ENCODE results near the gene EMC8.
"Not testable (repeated sequence)": the region's sequence is repeated elsewhere in the genome, so short reads cannot be mapped to it uniquely, and the experiment has no call there.

The EMC8 gene

DNA sequence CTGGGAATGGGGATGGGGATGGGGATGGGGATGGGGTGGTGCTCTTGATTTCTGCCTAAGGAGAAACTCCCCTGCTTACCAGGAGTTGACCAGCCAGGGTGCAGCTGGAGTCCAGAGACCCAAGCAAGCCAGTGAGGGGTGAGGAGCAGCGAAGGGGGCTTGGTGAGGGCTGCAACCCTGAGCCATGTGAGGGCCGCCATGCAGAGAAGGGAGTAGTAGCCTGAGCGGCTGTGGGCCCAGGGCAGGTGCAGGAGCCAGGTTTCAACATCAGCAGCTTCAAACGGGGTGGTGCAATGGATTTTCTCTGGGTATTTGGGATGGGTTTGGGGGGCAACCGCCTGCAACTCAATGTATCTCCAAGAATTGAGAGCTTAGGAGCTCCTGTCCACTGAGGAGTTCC is 35.4 kb upstream of the EMC8 start:
- no peak for DNase-seq

DNA sequence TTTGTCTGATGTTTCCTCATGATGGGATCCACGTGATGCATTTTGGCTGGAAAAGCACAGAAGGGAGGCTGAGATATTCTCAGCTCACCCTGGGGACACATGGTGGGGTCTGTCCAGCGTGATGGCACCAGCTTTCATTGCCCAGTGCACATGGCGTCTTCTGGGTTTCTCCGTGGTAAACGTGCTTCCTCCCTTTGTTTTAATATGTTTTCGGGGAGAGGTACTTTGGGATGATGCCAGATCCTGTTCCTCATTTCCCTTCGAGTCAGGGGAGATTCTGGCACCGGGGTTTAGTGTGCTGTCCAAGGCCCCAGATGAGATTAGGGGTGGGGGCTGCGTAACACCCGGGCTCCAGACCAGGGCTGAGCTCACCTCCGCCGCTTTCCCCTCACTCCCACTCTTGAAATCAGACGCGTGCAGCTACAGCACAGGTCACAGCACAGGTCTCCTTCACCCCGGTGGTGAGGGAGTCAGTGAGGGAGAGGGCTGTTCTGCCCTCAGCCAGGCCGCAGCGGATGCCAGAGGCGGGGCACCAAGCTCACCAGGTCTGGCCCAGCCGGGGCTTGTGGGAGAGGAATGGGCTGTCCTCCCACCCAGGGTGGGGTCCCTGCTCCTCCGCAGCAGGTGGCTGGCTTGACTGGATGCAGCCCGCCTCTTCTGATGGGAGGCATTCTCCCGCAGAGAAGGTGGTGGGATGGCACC is 34.0 kb upstream of the EMC8 start:
- DNase-seq = no peak

DNA sequence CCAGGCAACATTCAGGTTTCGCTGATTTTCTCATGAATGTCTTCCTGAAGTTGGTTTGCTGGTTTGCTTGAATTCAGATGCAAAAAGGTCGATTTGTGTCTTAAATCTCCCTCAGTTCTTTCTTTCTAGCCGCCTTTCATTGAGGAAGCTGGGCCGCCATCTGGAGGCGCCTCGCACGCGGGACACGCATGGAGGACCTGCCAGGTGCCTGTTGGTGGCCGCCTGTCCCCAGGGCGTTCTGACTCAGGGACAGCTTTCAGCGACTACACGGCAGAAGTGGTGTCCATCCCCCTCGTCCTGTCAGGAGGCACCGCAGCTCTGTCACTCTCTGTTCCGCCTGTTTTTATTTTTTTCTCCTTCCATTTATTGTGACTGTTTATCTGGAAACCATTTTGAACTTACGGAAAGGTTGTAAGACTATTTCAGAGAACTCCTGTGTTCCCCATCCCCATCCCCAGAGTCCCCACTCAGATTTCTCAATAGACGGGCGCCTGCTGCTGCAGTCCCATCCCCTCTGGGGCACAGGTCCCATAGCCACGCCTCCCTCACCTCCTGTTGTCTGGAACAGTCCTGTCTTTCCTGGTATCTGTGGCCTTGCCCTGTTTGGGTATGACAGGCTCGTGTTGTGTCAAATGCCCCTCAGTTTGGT is 33.4 kb upstream of the EMC8 start:
- no peak for DNase-seq

DNA sequence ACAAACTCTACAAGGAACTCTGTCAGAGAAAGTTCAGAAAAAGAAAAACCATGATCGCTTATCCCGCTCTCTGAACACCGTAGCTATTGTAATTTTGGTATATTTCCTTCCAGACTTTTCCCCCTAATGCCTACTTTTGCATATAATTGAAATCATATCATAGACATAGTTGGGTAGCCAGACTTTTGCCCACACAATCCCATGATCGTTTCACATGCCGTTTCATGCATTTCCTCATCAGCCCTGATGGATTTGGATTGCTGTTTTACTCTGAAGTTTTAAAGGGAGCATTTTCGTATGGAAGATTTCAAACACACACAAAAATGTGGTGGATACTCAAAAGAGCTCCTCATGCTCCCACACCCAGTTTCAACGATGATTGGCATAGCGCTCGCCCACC is 31.5 kb upstream of the EMC8 start:
- no peak for DNase-seq

DNA sequence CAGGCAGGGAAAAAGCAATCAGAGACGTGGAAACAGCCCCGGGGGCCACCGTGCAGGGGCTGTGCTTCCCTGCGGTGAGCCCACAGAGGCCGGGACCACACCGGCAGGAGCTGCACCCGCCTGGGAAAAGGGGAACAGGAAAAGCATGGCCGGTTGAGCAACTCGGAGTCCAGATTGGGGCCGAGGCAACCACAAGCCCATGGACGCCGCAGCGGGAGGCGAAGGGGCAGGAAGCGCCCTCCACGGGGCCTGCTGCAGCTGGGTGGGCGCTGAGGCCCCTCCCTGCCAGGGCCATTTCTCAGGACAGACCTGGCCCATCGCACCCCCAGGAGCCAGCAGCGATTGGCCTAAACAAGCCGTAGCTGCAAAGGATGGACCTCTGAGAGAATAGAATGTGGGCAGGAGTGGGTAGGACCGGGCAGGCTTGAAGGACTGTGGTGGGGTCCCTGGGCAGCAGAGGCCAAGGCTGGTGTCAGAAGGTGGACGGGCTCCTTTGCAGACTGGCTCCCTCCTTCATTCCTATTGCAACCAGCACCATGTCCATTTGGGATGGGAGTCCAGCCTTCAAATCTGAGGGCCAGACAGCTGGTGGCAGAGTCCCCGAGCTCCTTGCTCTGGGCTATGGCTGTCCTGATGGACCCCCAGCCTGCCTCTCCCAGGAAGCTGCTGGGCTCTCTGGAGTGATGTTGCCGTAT is 30.6 kb upstream of the EMC8 start:
- no peak for DNase-seq

DNA sequence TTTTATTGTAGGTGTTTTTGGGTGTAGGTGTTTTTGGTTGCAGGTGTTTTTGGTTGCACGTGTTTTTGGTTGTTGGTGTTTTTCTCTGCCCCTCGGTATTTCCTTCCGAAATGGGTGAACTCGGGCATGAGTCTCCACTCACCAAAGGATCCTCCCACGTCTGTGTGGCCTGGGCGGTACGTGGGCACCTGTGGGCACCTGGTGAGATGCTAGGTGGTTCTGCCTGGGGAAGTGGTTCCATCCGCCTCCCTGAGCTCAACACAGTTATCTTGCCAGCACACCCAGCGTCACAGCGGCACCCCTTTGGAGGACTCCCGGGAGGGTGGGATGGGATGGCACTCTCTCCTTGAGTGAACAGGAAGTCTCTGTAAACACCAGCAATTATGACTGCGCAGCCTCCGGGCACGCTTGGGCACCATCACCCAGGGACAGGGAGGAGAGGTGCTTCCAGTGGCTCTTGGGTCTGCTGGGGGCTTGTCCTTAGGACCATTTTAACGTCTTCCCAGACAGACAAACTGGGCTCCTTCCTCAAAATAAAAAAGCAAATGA is 29.9 kb upstream of the EMC8 start:
- no peak for DNase-seq

DNA sequence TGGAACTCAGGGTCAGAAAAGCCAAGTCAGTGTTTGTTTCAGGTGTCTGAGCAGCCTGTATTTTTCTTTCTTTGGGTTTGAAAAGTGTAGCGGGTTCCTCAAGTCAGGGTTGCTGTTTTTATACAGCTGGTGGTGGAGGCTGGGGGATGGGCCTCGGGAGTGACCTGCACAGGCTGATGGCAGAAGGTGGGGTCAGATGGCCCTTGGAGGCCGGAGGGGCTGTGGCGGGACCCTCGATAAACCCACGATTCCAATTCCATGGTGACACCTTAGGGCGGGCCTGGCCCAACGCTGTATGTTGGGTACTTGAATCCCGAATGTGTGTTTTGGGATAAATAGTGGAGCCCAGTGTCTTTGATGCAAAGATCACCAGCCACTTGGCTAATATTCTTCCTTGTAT is 28.8 kb upstream of the EMC8 start:
- no peak for DNase-seq

DNA sequence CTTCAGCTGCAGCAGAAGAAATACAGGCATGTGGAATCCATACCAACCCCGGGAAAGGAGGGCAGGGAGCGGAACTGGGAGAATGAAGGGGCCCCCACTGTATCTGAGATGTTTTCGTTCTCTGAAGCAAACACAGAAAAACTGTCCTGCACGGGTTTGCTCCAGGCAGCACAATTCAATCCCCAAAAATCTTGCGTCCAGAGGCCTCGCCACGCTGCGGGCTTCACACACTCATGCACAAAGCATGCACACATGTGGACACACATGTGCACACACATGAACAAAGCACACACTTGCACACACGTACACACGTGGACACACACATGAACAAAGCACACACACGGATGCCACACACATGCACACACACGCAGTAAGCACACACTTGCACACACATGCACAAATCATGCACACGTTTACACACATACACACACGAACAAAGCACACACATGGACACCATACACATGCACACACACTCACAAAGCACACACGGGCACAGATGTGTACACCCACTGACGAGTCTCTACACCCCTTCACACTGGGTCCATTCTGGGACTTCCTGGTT is 27.4 kb upstream of the EMC8 start:
- DNase-seq = no peak

DNA sequence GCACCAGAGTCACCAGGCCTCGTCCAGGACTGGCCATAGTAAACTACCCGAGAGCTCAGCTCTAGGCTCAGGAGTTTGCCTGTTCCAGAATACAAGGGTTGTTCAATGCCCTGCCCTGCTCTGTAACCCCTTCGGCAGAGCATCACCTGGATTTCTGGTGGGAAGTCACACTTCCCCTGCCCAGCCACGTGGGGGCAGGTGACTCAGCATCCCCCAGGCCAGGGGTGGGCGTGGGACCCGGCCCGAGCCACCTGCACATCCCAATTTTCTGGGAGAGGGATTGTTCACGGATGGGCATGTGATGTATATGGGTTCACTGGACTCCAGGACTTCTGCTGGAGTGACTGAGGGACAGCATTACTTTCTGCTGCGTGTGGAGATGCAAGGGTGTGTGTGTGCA is 26.0 kb upstream of the EMC8 start:
- DNase-seq = no peak

DNA sequence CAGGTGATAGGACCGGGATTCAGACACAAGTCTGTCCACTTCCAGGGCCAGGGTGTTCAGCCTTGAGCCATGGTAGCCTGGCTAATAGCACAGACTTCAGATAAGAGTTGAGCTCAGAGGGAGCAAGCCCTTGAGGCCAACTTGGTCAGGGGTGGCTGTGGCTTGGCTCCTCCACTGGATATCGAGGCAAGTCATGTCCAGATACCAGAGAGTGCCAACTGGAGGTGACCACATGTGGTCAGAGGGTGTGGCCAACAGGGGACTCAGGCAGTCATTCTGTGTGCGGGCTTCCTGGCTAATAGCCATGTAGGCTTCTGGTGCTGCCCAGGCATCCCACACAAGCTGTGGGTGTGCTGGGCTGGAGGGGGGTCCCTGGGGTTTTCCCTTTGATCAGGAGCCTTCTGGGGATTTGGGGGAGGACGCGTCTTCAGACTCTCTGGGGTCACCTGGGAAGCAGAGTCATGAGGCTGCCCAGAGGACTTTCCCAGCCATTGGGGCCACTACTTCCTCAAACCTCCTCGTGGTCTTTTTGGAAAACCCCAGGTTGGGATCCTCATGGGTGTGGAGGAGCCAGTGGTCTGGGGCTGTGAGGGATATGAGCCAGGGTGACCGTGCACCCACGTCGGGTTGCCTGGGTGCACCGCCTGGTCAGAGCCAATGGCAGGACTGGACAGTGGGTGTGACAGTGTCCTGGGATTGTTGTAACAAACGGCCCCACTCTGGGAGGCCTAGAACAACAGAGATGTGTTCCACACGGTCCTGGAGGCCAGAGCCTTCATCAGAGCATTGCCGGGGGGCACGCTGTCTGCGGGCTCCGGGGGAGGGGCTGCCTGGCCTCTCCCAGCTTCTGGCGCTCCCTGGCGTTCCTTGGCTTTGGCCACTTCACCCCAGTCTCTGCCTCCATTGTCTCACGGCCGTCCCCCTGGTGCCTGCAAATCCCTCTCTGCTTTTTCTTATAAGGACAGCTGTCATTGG is 25.1 kb upstream of the EMC8 start:
- no peak for DNase-seq

DNA sequence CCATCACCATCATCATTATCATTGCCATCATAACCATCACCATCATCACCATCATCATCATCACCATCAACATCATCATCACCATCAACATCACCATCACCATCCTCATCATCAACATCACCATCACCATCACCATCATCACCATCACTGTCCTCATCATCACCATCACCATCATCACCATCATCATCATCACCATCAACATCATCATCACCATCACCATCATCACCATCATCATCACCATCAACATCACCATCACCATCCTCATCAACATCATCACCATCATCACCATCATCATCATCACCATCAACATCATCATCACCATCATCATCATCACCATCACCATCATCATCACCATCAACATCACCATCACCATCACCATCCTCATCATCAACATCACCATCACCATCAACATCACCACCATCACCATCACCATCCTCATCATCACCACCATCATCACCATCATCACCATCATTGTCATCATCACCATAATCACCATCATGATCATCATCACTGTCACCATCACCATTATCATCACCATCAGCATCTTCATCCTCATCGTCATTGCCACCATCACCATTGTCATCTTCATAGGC is 24.1 kb upstream of the EMC8 start:
- no peak for DNase-seq

DNA sequence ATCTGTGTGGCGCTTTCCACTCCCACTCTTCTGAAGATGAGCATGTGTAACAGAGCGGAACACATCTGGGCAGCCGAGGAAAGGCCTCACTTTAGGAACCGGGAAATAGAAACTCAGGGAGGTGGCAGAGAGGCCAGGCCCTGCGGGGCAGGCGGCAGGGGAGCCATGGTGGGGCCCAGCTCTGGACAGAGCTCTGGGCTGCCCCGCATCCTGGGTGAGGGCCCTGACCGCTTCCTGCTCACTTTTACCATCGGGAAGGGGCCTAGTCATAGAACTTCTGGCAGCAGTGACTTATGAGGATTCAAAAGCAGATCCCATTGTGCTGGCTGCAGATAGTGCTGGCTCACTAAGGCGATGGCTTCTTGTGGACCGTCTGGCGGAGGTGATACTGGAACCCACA is 22.8 kb upstream of the EMC8 start:
- DNase-seq = no peak

DNA sequence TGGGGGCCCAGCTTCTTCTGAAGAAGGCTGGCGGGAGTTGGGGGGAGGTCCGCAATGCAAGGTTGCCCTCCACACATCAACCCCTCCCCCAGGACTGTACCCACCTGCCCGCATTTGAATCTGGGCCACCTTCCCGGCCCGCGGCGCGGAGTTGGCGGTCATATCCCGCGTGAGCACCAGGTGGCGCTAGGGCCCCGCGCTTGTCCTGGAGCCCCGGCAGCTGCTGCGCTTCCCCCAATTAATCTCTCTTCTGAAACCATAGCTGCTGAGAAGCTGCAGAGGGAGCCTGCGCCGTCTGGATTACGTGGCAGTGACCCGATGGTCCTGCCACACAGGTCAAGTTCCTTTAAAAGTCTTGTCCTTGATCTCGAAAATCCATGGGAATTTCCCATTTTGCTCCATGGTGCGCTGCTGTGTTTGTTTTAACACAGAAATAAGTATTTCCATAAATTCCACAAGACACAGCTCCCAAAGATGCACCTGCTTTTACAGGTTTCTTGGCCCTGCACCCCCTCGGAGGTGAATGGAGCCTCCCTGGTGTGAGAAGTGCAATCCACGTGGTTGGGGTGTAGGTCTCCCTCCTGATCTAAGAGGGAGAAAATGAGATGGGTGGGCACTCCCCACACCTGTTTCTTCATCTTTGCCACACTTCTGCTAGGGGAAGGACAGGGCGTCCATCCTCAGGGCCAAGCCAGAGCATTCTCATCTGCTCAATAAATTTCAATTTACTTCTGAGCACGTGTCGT is 22.2 kb upstream of the EMC8 start:
- DNase-seq = peak; percentile 82

DNA sequence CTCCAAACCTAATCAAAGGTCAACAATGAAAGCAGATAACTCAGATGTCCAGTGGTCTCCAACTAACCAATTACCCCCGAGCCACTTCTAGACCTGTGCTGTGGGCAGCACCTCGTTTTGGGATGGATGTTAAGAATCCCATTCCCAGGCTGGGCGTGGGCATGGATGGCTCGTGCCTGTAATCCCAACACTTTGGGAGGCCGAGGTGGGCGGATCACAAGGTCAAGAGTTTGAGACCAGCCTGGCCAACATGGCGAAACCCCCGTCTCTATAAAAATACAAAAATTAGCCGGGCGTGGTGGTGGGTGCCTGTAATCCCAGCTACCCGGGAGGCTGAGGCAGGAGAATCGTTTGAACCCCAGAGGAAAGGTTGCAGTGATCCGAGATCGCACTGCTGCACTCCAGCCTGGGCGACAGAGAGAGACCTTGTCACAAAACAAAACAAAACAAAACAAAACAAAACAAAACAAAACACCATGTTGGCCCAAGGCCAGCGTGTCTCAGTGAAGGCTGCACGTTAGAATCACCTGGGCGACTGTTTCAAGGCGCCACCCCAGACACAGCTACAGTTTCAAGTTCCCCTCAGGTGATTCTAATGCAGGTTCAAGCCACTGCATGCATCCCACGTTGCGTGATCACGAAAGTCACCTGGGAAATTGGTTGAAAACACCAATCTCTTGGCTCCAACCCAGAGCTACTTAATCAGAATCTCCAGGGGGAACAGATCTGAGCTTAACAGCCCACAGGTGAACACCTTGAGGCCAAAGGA is 21.4 kb upstream of the EMC8 start:
- no peak for DNase-seq

DNA sequence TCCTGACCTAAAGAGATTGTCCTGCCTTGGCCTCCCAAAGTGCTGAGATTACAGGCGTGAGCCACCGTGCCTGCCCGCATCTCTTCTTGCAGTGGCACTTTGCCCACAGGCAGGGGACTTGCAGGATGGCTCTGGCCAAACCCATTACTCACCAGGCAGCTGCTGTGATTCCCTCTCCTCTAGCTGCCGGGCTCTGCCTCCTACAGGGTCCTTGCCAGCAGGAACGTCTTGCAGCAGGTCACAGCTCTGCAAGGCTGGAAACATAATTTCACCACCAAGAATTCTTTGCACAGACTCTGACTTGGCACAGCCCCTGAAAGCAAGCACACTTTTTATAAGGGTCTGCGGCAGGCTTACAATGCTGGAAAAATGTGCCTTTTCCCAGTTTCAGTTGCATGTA is 20.4 kb upstream of the EMC8 start:
- no peak for DNase-seq

DNA sequence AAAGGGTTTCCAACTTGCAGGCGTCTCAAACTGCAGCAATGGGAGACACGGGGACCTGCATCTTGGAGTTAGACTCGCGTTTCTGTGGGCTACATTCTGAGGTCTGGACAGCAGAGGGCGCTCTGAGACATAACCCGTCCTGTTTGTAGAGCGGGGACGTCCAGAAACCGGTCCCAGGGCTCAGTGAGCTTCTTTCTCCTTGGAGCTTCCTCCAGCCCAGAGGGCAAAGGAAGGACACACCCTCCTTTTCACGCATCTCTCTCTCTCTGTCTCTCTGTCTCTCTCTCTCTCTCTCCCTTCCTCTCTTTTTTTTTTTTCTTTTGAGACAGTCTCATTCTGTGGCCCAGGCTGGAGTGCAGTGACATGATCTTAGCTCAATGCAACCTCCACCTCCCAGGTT is 19.9 kb upstream of the EMC8 start:
- DNase-seq = peak; percentile 87

DNA sequence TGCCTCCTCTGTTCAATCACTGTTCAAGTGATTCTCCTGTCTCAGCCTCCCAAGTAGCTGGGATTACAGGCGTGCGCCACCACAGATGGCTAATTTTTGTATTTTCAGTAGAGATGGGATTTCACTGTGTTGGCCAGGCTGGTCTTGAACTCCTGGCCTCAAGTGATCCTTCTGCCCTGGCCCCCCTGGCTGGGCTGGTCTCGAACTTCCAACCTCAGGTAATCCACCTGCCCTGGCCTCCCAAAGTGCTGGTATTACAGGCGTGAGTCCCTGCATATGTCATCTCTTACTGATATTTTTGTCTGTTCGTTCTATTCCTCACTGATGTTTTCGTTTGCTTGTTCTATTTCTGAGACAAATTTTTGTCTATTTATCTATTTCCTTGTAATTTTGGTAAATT is 17.9 kb upstream of the EMC8 start:
- DNase-seq = not testable (repeated sequence)

DNA sequence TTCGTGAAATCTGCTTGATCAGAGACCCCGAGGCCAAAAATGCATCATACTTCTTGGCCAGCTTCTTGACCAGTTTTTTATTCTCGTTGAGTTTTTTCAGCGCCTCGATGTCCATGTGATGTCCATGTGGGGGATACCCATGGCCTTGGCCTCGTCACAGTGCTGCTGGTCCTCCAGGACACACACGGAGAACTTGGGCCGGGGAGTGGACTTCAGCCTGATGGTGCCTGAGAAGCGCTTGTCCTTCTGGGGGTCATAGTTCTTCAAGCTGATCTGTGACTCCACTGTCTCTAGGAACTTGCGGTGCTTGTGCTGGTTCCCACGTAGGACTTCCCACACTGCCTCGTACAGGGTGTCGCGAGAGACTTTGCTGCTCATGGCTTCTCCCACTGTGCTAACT is 16.8 kb upstream of the EMC8 start:
- no peak for DNase-seq

DNA sequence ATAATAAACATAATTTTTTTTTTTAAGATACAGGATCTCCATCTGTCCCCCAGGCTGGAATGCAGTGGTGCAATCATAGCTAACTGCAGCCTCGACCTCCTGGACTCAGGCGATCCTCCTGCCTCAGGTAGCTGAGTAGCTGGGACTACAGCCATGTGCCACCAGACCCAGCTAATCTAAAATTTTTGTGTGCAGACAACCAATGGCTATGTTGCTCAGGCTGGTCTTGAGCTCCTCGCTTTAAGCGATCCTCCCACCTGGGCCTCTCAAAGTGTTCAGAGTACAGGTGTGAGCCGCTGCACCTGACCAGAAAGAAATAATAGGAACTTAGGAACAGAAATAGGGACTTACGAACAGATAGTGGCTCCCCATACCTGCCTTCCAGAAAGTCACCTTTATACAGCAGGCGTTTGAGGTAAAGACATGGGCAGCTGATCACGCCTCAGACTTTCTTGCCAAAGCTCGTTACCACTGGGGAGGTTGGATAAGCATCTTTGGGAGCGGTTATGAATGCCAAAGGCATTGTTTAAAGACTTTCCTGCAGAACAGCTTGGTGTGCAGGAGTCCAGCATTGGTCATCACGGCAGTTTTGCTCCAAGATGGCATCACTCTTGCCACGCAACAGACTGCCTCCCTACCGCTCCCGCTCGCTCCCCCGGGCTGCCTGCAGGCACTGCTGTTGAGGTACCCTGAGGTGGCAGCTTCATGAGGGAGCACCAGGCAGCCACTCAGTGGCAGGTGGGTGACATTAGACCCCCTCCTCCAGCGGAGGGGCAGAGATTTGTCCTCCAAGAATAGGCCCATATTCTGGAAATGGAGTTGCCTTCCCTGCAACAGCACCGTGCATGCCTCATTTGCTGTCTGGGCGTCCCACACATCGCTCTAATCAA is 13.7 kb upstream of the EMC8 start:
- DNase-seq = no peak
